A549 (cell line): ENCODE measurements around the gene CARNS1. TPM values are rescaled to one million over a fixed set of nuclear protein-coding genes. Genes with fewer than 3 reads are reported as not detected.

ENCODE experiments used
- ATAC-seq, 2 experiments: fragments of 200-7000 bp in 1 of 2; fragments of >200 bp in 1 of 2; cut with Nextera tagmentation in 1 of 2; cut with Tn5 transposase in 1 of 2; 3 replicates each; pipeline versions ENCODE4 v1.8.0 to v1.9.1; 2018 to 2020; ENCODE audit warnings: mild to moderate bottlenecking in 1 of 2, moderate library complexity in 1 of 2
- CTCF ChIA-PET: fragments of 300-600 bp; sonication (Branson Sonifier 250); formaldehyde crosslinking; extraction: SDS; loops from one replicate; lab custom pipeline; 2021; ENCODE audit warnings: antibody characterized with exemption, inconsistent platforms; lab: Yijun Ruan, JAX
- POLR2A ChIA-PET: fragments of 350-600 bp; formaldehyde crosslinking; extraction: SDS; loops from one replicate; lab custom pipeline; 2021; ENCODE audit warnings: antibody characterized with exemption, inconsistent platforms; lab: Yijun Ruan, JAX
- DNase-seq, 2 experiments: peaks; one replicate each; pipeline versions ENCODE4 v3.0.0 to v3.0.0-alpha.2; 2011 to 2016; ENCODE audit warnings: low read depth in 1 of 2, low spot score in 1 of 2
- FAIRE-seq: peaks from 2 replicates; lab custom pipeline; 2011; peaks lifted over from hg19 to GRCh38; lab: Jason Lieb, UNC
- H3K27ac ChIP-seq, 2 experiments: fragments of >200 bp; sonication (Bioruptor Twin); formaldehyde crosslinking; 3 replicates each; pipeline ENCODE4 v1.5.1; 2016 to 2017
- H3K4me1 ChIP-seq: fragments of >200 bp; sonication (Bioruptor Twin); formaldehyde crosslinking; 3 replicates; pipeline ENCODE4 v1.6.1; 2016
- H3K4me2 ChIP-seq: fragments of >200 bp; sonication (Bioruptor Twin); formaldehyde crosslinking; 3 replicates; pipeline ENCODE4 v1.6.1; 2016
- H3K4me3 ChIP-seq: fragments of >200 bp; sonication (Bioruptor Twin); formaldehyde crosslinking; 3 replicates; pipeline ENCODE4 v1.5.1; 2016
- H3K9me3 ChIP-seq: fragments of >200 bp; sonication (Bioruptor Twin); formaldehyde crosslinking; 3 replicates; pipeline ENCODE4 v1.6.1; 2016
- BCL3 ChIP-seq: fragments of >200 bp; sonication (Bioruptor Twin); formaldehyde crosslinking; IDR thresholded peaks from 3 replicates; pipeline ENCODE4 v1.6.1; 2016
- CBX2 ChIP-seq: fragments of 200-600 bp; sonication (generic); IDR thresholded peaks from 2 replicates; pipeline ENCODE4 v1.6.1; 2016; ENCODE audit warnings: low read depth, mild to moderate bottlenecking, borderline replicate concordance
- CBX8 ChIP-seq: fragments of 200-600 bp; sonication (generic); IDR thresholded peaks from 2 replicates; pipeline ENCODE4 v1.6.1; 2016
- CHD2 ChIP-seq: fragments of 150-350 bp; IDR thresholded peaks from 2 replicates; pipeline ENCODE4 v1.6.1; 2014; ENCODE audit warnings: low read length; ENCODE audit not compliant: partially characterized antibody
- E2F6 ChIP-seq: IDR thresholded peaks from 2 replicates; pipeline ENCODE4 v1.6.1; 2012; ENCODE audit warnings: low read depth, borderline replicate concordance
- EHMT2 ChIP-seq: fragments of 200-600 bp; sonication (generic); IDR thresholded peaks from 2 replicates; pipeline ENCODE4 v1.6.1; 2016; ENCODE audit warnings: antibody characterized with exemption, low read depth, mild to moderate bottlenecking, moderate library complexity
- ELK1 ChIP-seq: fragments of 150-350 bp; IDR thresholded peaks from 2 replicates; pipeline ENCODE4 v1.6.1; 2014; ENCODE audit warnings: low read depth, mild to moderate bottlenecking, low read length
- ESRRA ChIP-seq: fragments of 150-350 bp; IDR thresholded peaks from 2 replicates; pipeline ENCODE4 v1.6.1; 2014; ENCODE audit warnings: mild to moderate bottlenecking, low read length, borderline replicate concordance
- FOSB ChIP-seq: fragments of 250-450 bp; sonication (Bioruptor Pico); IDR thresholded peaks from 2 replicates; pipeline ENCODE4 v1.5.0; 2020; ENCODE audit warnings: mild to moderate bottlenecking, moderate library complexity
- FOSL2 ChIP-seq, 2 experiments: fragments of 450-650 bp in 1 of 2; fragments of >200 bp in 1 of 2; sonication (Bioruptor Twin) in 1 of 2; formaldehyde crosslinking; IDR thresholded peaks; 2 replicates each; pipeline versions ENCODE4 v1.5.0 to v1.6.1; 2016 to 2020; ENCODE audit warnings: mild to moderate bottlenecking in 1 of 2, moderate library complexity in 1 of 2
- HDAC2 ChIP-seq: fragments of 200-600 bp; sonication (generic); IDR thresholded peaks from 2 replicates; pipeline ENCODE4 v1.6.1; 2016
- HMGXB4 ChIP-seq: fragments of 250-450 bp; sonication (Bioruptor Pico); IDR thresholded peaks from 2 replicates; pipeline ENCODE4 v1.5.0; 2021; ENCODE audit warnings: mild to moderate bottlenecking, moderate library complexity, borderline replicate concordance
- JUNB ChIP-seq: fragments of >200 bp; sonication (Bioruptor Twin); formaldehyde crosslinking; IDR thresholded peaks from 2 replicates; pipeline ENCODE4 v1.6.1; 2016
- MAFK ChIP-seq: fragments of 450-650 bp; IDR thresholded peaks from 2 replicates; pipeline ENCODE4 v1.6.1; 2014; ENCODE audit not compliant: partially characterized antibody
- MAX ChIP-seq: IDR thresholded peaks from 2 replicates; pipeline ENCODE4 v1.6.1; 2012
- NPAS2 ChIP-seq: fragments of 250-450 bp; sonication (Bioruptor Pico); IDR thresholded peaks from 2 replicates; pipeline ENCODE4 v1.8.0; 2022; ENCODE audit warnings: mild to moderate bottlenecking, moderate library complexity, borderline replicate concordance
- NR3C1 ChIP-seq: fragments of >200 bp; sonication (Bioruptor Twin); formaldehyde crosslinking; IDR thresholded peaks from 3 replicates; pipeline ENCODE4 v1.6.1; 2017
- PHF8 ChIP-seq: fragments of 200-600 bp; sonication (generic); IDR thresholded peaks from 2 replicates; pipeline ENCODE4 v1.6.1; 2016; ENCODE audit warnings: low read depth, mild to moderate bottlenecking, antibody characterized with exemption, moderate library complexity, borderline replicate concordance
- POLR2AphosphoS2 ChIP-seq: conservative IDR thresholded peaks from 2 replicates; pipeline ENCODE4 v1.6.1; 2012; ENCODE audit warnings: low read length, improper control_type of control experiment, inconsistent platforms
- RNF2 ChIP-seq: fragments of 200-600 bp; sonication (generic); IDR thresholded peaks from 2 replicates; pipeline ENCODE4 v1.6.1; 2016; ENCODE audit warnings: low read depth, mild to moderate bottlenecking, antibody characterized with exemption, moderate library complexity, borderline replicate concordance
- SMC3 ChIP-seq: fragments of >200 bp; sonication (Bioruptor Twin); formaldehyde crosslinking; IDR thresholded peaks from 3 replicates; pipeline ENCODE4 v1.6.1; 2018; ENCODE audit warnings: inconsistent platforms
- SREBF2 ChIP-seq: fragments of 450-650 bp; IDR thresholded peaks from 2 replicates; pipeline ENCODE4 v1.6.1; 2014; ENCODE audit warnings: mild to moderate bottlenecking, moderate library complexity
- TFCP2L1 ChIP-seq: fragments of 250-450 bp; sonication (Bioruptor Pico); IDR thresholded peaks from 2 replicates; pipeline ENCODE4 v1.5.0; 2021; ENCODE audit warnings: mild to moderate bottlenecking
- TP53 ChIP-seq: fragments of 250-450 bp; sonication (Bioruptor Pico); IDR thresholded peaks from 2 replicates; pipeline ENCODE4 v1.5.0; 2021; ENCODE audit warnings: mild to moderate bottlenecking, moderate library complexity
- USF2 ChIP-seq: fragments of 450-650 bp; IDR thresholded peaks from 2 replicates; pipeline ENCODE4 v1.6.1; 2014; ENCODE audit warnings: antibody characterized with exemption
- ZFP36 ChIP-seq: fragments of 450-650 bp; IDR thresholded peaks from 2 replicates; pipeline ENCODE4 v1.6.1; 2014; ENCODE audit warnings: borderline replicate concordance; ENCODE audit not compliant: partially characterized antibody
- ZSCAN20 ChIP-seq: fragments of 250-450 bp; sonication (Bioruptor Pico); IDR thresholded peaks from 2 replicates; pipeline ENCODE4 v1.8.0; 2022; ENCODE audit warnings: mild to moderate bottlenecking, moderate library complexity
- WGBS: methylation state at CpG from one replicate; pipeline ENCODE4 v1.1.6; 2017; ENCODE audit errors: missing lambda C conversion rate; 5-methylcytosine and 5-hydroxymethylcytosine counted together
- polyA plus RNA-seq, 4 experiments: library from polyadenylated mRNA; depleted of rRNA in 3 of 4; stranded (reverse); fragments of >200 nt; fragmentation: RNase III in 1 of 4; extraction: RNeasy Plus Mini Kit Qiagen cat#74134 plus additional on column Dnase treatment in 1 of 4; gene quantifications; 2 replicates in 3 of 4; 3 replicates in 1 of 4; pipeline ENCODE4 v1.2.3, GENCODE V29; 2011 to 2017

Gene CARNS1
- polyA plus RNA-seq, 2 of the 4 experiments (the other 2 are of a cell fraction): 0.08 to 0.10 TPM

- Histone ChIP-seq H3K9me3 (no peaks in the 10 kb centered on the region), H3K4me1 (peaks cover 19% of the 10 kb centered on the region; the same call in 2 of the 3 replicates), H3K4me3 (no peak overlapping the region), H3K4me2 (no peak overlapping the region), H3K27ac (no peak overlapping the region)
- POLR2A ChIA-PET: no interaction called here
- CTCF ChIA-PET: interaction anchor here (0.7 to 1.6 kb wide), 2 partner anchors 26 to 50 kb away, joined by 3 to 5 read pairs; no protein-coding TSS in a partner anchor
- 86% methylated on average over 24 of the region's 24 CpGs for WGBS
- no peak for ATAC-seq
- no peak for TF ChIP-seq RNF2
- no peak for TF ChIP-seq HMGXB4 (CRISPR knock-in tag)
- TF ChIP-seq E2F6: no peak
- no peak for TF ChIP-seq ESRRA
- no peak for TF ChIP-seq POLR2AphosphoS2
- no peak for TF ChIP-seq JUNB
- TF ChIP-seq USF2: no peak
- TF ChIP-seq SMC3: no peak
- TF ChIP-seq FOSB: no peak
- TF ChIP-seq BCL3: no peak
- TF ChIP-seq PHF8: no peak
- TF ChIP-seq TP53: no peak
- no peak for TF ChIP-seq HDAC2
- TF ChIP-seq CHD2: no peak
- TF ChIP-seq ZSCAN20 (CRISPR knock-in tag): no peak
- TF ChIP-seq MAX: no peak
- TF ChIP-seq EHMT2: no peak
- TF ChIP-seq FOSL2 (IDR thresholded peaks at IDR 0.05): no peak
- TF ChIP-seq FOSL2 (CRISPR knock-in tag; IDR thresholded peaks at IDR 0.05): no peak
- no peak for TF ChIP-seq CBX2
- FAIRE-seq: no peak
- no peak for DNase-seq
Measured at GRCh38 chr11:67431346-67432249, 16.1 kb downstream of the CARNS1 start.

GRCh38 chr11:67432655-67433349 is 17.3 kb downstream of the CARNS1 start:
- Histone ChIP-seq H3K9me3 (no peaks in the 10 kb centered on the region), H3K27ac (no peak overlapping the region), H3K4me2 (no peak overlapping the region), H3K4me1 (peaks cover 19% of the 10 kb centered on the region; the same call in 2 of the 3 replicates), H3K4me3 (no peak overlapping the region)
- WGBS: 87% methylated on average over 19 of the region's 22 CpGs
- ChIA-PET CTCF (interaction anchor here (1.0 to 1.2 kb wide), 2 partner anchors 50 to 73 kb away, joined by 3 to 4 read pairs; partner anchors contain the start of gene PITPNM1), POLR2A (interaction anchor here (0.5 kb wide), 2 partner anchors 28 kb away, joined by 3 read pairs; no protein-coding TSS in a partner anchor)
- DNase-seq (no peak), FAIRE-seq (no peak), ATAC-seq (no peak)
- TF ChIP-seq NPAS2: no peak
- no peak for TF ChIP-seq MAFK
- no peak for TF ChIP-seq ESRRA
- no peak for TF ChIP-seq RNF2
- no peak for TF ChIP-seq ELK1
- no peak for TF ChIP-seq SREBF2
- no peak for TF ChIP-seq ZFP36
- TF ChIP-seq E2F6: no peak
- TF ChIP-seq CBX8: no peak
- TF ChIP-seq NR3C1: no peak
- no peak for TF ChIP-seq TFCP2L1
